ENCODE results near the gene SMYD3.

SMYD3 gene

DNA sequence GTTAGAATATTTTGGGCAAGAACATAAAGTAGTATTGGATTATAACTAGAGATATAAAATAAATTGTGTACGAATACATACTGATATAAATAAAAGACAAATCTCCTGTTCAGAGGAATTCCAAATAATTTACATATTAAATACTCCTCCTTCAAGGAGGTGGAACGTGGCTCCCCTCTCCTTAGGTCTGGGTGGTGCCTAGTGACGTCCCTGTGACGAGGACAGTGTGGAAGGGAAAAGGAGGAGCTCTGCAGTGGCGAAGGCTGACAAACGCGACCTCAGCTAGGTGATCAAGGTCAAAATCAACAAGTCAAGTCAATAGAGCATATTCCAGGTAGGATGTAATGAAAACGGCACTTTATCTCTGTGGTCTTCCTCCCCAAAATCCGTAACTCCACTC is 310.0 kb downstream of the SMYD3 start:
- Histone ChIP-seq H3K79me1 (replicated peaks; ENCODE audit: low read length, poor library complexity, severe bottlenecking) (peaks cover 8% of the 10 kb centered on the region), H4K91ac (ENCODE audit: low read length) (no peak overlapping the region), H3K27ac (ENCODE audit: low read length, poor library complexity, severe bottlenecking) (no peak overlapping the region), H3K27me3 (ENCODE audit: control insufficient read depth in 1 of 2, insufficient read depth in 1 of 2, low read length in 2 of 2) (no peaks in the 10 kb centered on the region), H3K4ac (ENCODE audit: low read depth in 1 of 2, low read length in 2 of 2) (no peak overlapping the region), H2BK5ac (ENCODE audit: low read depth, low read length, poor library complexity, severe bottlenecking) (no peak overlapping the region), H2BK15ac (ENCODE audit: low read depth, poor library complexity, severe bottlenecking) (no peak overlapping the region), H2AFZ (ENCODE audit: low read depth, low read length) (no peak overlapping the region), H2BK12ac (ENCODE audit: low read length in 2 of 2) (no peak overlapping the region), H3K36me3 (ENCODE audit: control insufficient read depth in 1 of 2, insufficient read depth in 2 of 2, low read depth in 1 of 2, low read length in 2 of 2) (no peaks in the 10 kb centered on the region), H3K4me3 (ENCODE audit: insufficient read depth in 1 of 2, low read depth in 1 of 2, low read length in 2 of 2) (no peak overlapping the region), H3K4me1 (ENCODE audit: control insufficient read depth, insufficient read depth, low read depth, low read length) (no peaks in the 10 kb centered on the region), H2BK120ac (ENCODE audit: low read depth, low read length) (no peak overlapping the region), H4K8ac (ENCODE audit: low read length) (no peak overlapping the region), H3K18ac (ENCODE audit: low read depth in 1 of 2, low read length in 2 of 2) (no peak overlapping the region), H3K9ac (ENCODE audit: low read length) (no peak overlapping the region), H3K23ac (ENCODE audit: low read length in 2 of 2) (no peak overlapping the region), H3K14ac (ENCODE audit: low read length in 2 of 2) (no peak overlapping the region), H3K4me2 (ENCODE audit: low read length, poor library complexity, severe bottlenecking) (no peak overlapping the region), H3K9me3 (ENCODE audit: control insufficient read depth, low read length) (no peaks in the 10 kb centered on the region), H2AK5ac (ENCODE audit: low read length, severe bottlenecking) (no peak overlapping the region)
- no peak for DNase-seq
- WGBS = 91% methylated on average over 8 of the region's 9 CpGs

DNA sequence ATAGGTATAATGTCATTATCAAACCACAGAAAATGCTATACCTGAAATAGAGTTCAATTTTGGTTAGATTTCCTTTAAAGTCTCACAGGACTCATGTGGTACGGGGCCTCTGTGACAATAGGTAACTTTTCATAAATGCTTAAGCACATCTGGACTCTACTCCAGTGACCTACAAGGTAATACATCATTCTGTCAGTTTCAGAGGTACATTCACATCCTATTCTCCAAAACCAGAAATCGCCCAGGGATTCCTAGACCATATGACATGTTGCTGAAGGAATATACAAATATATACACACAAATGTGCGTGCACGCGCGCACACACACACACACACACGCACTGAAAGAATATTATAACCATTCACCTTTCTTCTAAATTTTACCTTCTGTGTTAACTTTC is 311.8 kb downstream of the SMYD3 start:
- no peak overlapping the region for H4K91ac ChIP-seq (ENCODE audit: low read length)
- H3K9ac ChIP-seq (ENCODE audit: low read length) = no peak overlapping the region
- WGBS = 91% methylated on average over 7 of the region's 7 CpGs
- DNase-seq = no peak
- no peak overlapping the region for H2AFZ ChIP-seq (ENCODE audit: low read depth, low read length)
- H3K18ac ChIP-seq (ENCODE audit: low read depth in 1 of 2, low read length in 2 of 2) = no peak overlapping the region
- no peak overlapping the region for H2BK120ac ChIP-seq (ENCODE audit: low read depth, low read length)
- H3K9me3 ChIP-seq (ENCODE audit: control insufficient read depth, low read length) = no peaks in the 10 kb centered on the region
- no peak overlapping the region for H2AK5ac ChIP-seq (ENCODE audit: low read length, severe bottlenecking)
- H3K36me3 ChIP-seq (ENCODE audit: control insufficient read depth in 1 of 2, insufficient read depth in 2 of 2, low read depth in 1 of 2, low read length in 2 of 2) = peaks cover 0 to 8% of the 10 kb centered on the region in 2 experiments
- H3K4me3 ChIP-seq (ENCODE audit: insufficient read depth in 1 of 2, low read depth in 1 of 2, low read length in 2 of 2) = no peak overlapping the region
- no peaks in the 10 kb centered on the region for H3K27me3 ChIP-seq (ENCODE audit: control insufficient read depth in 1 of 2, insufficient read depth in 1 of 2, low read length in 2 of 2)
- H2BK5ac ChIP-seq (ENCODE audit: low read depth, low read length, poor library complexity, severe bottlenecking) = no peak overlapping the region
- no peak overlapping the region for H2BK15ac ChIP-seq (ENCODE audit: low read depth, poor library complexity, severe bottlenecking)
- H3K4ac ChIP-seq (ENCODE audit: low read depth in 1 of 2, low read length in 2 of 2) = no peak overlapping the region
- H2BK12ac ChIP-seq (ENCODE audit: low read length in 2 of 2) = no peak overlapping the region
- peaks cover 8% of the 10 kb centered on the region for H3K79me1 ChIP-seq (replicated peaks; ENCODE audit: low read length, poor library complexity, severe bottlenecking)
- no peaks in the 10 kb centered on the region for H3K4me1 ChIP-seq (ENCODE audit: control insufficient read depth, insufficient read depth, low read depth, low read length)
- H3K23ac ChIP-seq (ENCODE audit: low read length in 2 of 2) = no peak overlapping the region
- no peak overlapping the region for H4K8ac ChIP-seq (ENCODE audit: low read length)
- H3K14ac ChIP-seq (ENCODE audit: low read length in 2 of 2) = no peak overlapping the region
- no peak overlapping the region for H3K4me2 ChIP-seq (ENCODE audit: low read length, poor library complexity, severe bottlenecking)
- H3K27ac ChIP-seq (ENCODE audit: low read length, poor library complexity, severe bottlenecking) = no peak overlapping the region

DNA sequence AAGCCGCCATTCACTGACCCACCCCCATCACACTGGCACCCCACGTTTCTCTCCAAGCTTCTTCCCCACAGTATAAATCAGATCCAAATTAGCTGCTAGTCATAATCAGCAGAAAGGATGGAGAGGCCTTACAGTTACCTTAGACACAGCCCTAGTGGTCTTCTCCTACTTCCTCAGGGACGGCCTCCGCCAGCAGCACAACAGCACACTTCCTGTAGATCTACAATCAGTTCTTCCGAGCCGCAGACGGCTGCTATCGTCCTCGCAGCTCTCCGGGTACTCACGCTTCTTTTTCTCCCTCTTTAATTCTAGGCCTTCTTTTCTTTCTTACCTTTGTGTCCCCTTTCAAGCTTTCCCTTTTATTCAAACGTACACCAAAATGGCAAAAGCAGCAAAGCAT is 313.5 kb downstream of the SMYD3 start:
- Histone ChIP-seq H3K4me2 (ENCODE audit: low read length, poor library complexity, severe bottlenecking) (no peak overlapping the region), H3K79me1 (replicated peaks; ENCODE audit: low read length, poor library complexity, severe bottlenecking) (peaks cover 4% of the 10 kb centered on the region), H3K23ac (ENCODE audit: low read length in 2 of 2) (no peak overlapping the region), H3K18ac (ENCODE audit: low read depth in 1 of 2, low read length in 2 of 2) (no peak overlapping the region), H3K4me1 (ENCODE audit: control insufficient read depth, insufficient read depth, low read depth, low read length) (no peaks in the 10 kb centered on the region), H3K36me3 (ENCODE audit: control insufficient read depth in 1 of 2, insufficient read depth in 2 of 2, low read depth in 1 of 2, low read length in 2 of 2) (peaks cover 0 to 8% of the 10 kb centered on the region in 2 experiments), H2BK5ac (ENCODE audit: low read depth, low read length, poor library complexity, severe bottlenecking) (no peak overlapping the region), H2BK120ac (ENCODE audit: low read depth, low read length) (no peak overlapping the region), H2AFZ (ENCODE audit: low read depth, low read length) (no peak overlapping the region), H2BK15ac (ENCODE audit: low read depth, poor library complexity, severe bottlenecking) (no peak overlapping the region), H3K27ac (ENCODE audit: low read length, poor library complexity, severe bottlenecking) (no peak overlapping the region), H3K4ac (ENCODE audit: low read depth in 1 of 2, low read length in 2 of 2) (no peak overlapping the region), H3K4me3 (ENCODE audit: insufficient read depth in 1 of 2, low read depth in 1 of 2, low read length in 2 of 2) (no peak overlapping the region), H3K9ac (ENCODE audit: low read length) (no peak overlapping the region), H4K8ac (ENCODE audit: low read length) (peak overlapping the region; percentile 64), H2BK12ac (ENCODE audit: low read length in 2 of 2) (peak overlapping the region in 1 of 2 experiments; percentile 52), H3K14ac (ENCODE audit: low read length in 2 of 2) (no peak overlapping the region), H3K27me3 (ENCODE audit: control insufficient read depth in 1 of 2, insufficient read depth in 1 of 2, low read length in 2 of 2) (no peaks in the 10 kb centered on the region), H2AK5ac (ENCODE audit: low read length, severe bottlenecking) (no peak overlapping the region), H3K9me3 (ENCODE audit: control insufficient read depth, low read length) (no peaks in the 10 kb centered on the region), H4K91ac (ENCODE audit: low read length) (no peak overlapping the region)
- WGBS = 92% methylated on average over 12 of the region's 12 CpGs
- no peak for DNase-seq

DNA sequence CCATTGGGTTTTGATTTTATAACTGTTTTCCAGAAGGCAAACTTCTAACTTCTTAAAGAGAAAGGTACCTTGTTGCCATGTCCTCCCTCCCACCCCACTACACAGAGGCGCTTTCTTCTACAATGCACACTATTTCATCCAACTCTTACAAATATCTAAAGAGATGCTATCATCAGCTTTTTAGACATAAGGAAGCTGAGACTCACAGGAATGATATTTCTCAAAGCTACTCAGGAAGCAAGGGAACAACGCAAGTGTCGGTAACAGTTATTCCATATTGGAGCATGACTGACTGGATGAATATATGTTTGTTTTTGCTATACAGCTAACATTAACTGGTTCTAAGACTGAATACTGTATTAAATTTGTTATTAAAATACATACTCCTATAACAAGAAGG is 318.0 kb downstream of the SMYD3 start:
- 91% methylated on average over 3 of the region's 3 CpGs for WGBS
- H3K23ac ChIP-seq (ENCODE audit: low read length in 2 of 2) = no peak overlapping the region
- no peak overlapping the region for H3K18ac ChIP-seq (ENCODE audit: low read depth in 1 of 2, low read length in 2 of 2)
- no peak overlapping the region for H2BK15ac ChIP-seq (ENCODE audit: low read depth, poor library complexity, severe bottlenecking)
- H2BK5ac ChIP-seq (ENCODE audit: low read depth, low read length, poor library complexity, severe bottlenecking) = no peak overlapping the region
- H4K8ac ChIP-seq (ENCODE audit: low read length) = no peak overlapping the region
- H3K4me2 ChIP-seq (ENCODE audit: low read length, poor library complexity, severe bottlenecking) = no peak overlapping the region
- no peak overlapping the region for H2BK120ac ChIP-seq (ENCODE audit: low read depth, low read length)
- no peaks in the 10 kb centered on the region for H3K27me3 ChIP-seq (ENCODE audit: control insufficient read depth in 1 of 2, insufficient read depth in 1 of 2, low read length in 2 of 2)
- H3K4me3 ChIP-seq (ENCODE audit: insufficient read depth in 1 of 2, low read depth in 1 of 2, low read length in 2 of 2) = no peak overlapping the region
- no peak overlapping the region for H3K14ac ChIP-seq (ENCODE audit: low read length in 2 of 2)
- H3K9me3 ChIP-seq (ENCODE audit: control insufficient read depth, low read length) = no peaks in the 10 kb centered on the region
- no peak overlapping the region for H2AFZ ChIP-seq (ENCODE audit: low read depth, low read length)
- H2BK12ac ChIP-seq (ENCODE audit: low read length in 2 of 2) = no peak overlapping the region
- no peak overlapping the region for H3K4ac ChIP-seq (ENCODE audit: low read depth in 1 of 2, low read length in 2 of 2)
- no peaks in the 10 kb centered on the region for H3K4me1 ChIP-seq (ENCODE audit: control insufficient read depth, insufficient read depth, low read depth, low read length)
- no peak overlapping the region for H3K9ac ChIP-seq (ENCODE audit: low read length)
- H4K91ac ChIP-seq (ENCODE audit: low read length) = no peak overlapping the region
- peaks cover 3% of the 10 kb centered on the region for H3K79me1 ChIP-seq (replicated peaks; ENCODE audit: low read length, poor library complexity, severe bottlenecking)
- no peak overlapping the region for H3K27ac ChIP-seq (ENCODE audit: low read length, poor library complexity, severe bottlenecking)
- peaks cover 0 to 14% of the 10 kb centered on the region in 2 experiments for H3K36me3 ChIP-seq (ENCODE audit: control insufficient read depth in 1 of 2, insufficient read depth in 2 of 2, low read depth in 1 of 2, low read length in 2 of 2)
- DNase-seq = no peak
- no peak overlapping the region for H2AK5ac ChIP-seq (ENCODE audit: low read length, severe bottlenecking)
